SK-N-MC (cell line): ENCODE results near the gene SORBS2.

Experiments
- DNase-seq: peaks from one replicate; pipeline ENCODE4 v3.0.0-alpha.2; 2011; ENCODE audit warnings: low read depth, low spot score
- H3K27ac ChIP-seq: fragments of 200-600 bp; sonication (generic); 2 replicates; pipeline ENCODE4 v1.5.1; 2016; ENCODE audit warnings: mixed run types
- H3K36me3 ChIP-seq: fragments of 200-600 bp; sonication (generic); 2 replicates; pipeline ENCODE4 v1.6.1; 2017; ENCODE audit warnings: antibody characterized with exemption, low read length, mixed read lengths; ENCODE audit not compliant: insufficient read depth
- H3K4me3 ChIP-seq: fragments of 200-600 bp; sonication (generic); 2 replicates; pipeline ENCODE4 v1.5.1; 2016
- H3K9ac ChIP-seq: fragments of 200-600 bp; sonication (generic); 2 replicates; pipeline ENCODE4 v1.8.0; 2017; ENCODE audit warnings: mixed run types, mixed read lengths; ENCODE audit not compliant: insufficient read length
- H3K9me3 ChIP-seq: fragments of 200-600 bp; sonication (generic); 2 replicates; pipeline ENCODE4 v1.6.1; 2017; ENCODE audit warnings: low read depth, mild to moderate bottlenecking, antibody characterized with exemption, low read length, moderate library complexity, mixed read lengths
- EZH2 ChIP-seq: fragments of 200-600 bp; sonication (generic); IDR thresholded peaks from one replicate; pipeline ENCODE4 v1.6.1; 2017; ENCODE audit warnings: antibody characterized with exemption
- FOXP2 ChIP-seq: optimal IDR thresholded peaks from 2 replicates; pipeline ENCODE3; 2011; ENCODE audit warnings: mild to moderate bottlenecking, moderate library complexity; ENCODE audit not compliant: insufficient read depth; ENCODE audit errors: extremely low read length, control extremely low read depth
- POLR2AphosphoS5 ChIP-seq: IDR thresholded peaks from 2 replicates; pipeline ENCODE4 v1.6.1; 2012; ENCODE audit warnings: mild to moderate bottlenecking, low read depth, low read length, borderline replicate concordance

SORBS2 gene

GRCh38 chr4:185813133-185813532 lies 1.1 kb upstream of the SORBS2 start:
- DNase-seq = no peak
- no peak overlapping the region for H3K4me3 ChIP-seq
- no peaks in the 10 kb centered on the region for H3K9me3 ChIP-seq
- no peak for TF ChIP-seq POLR2AphosphoS5
- no peak for TF ChIP-seq EZH2
- TF ChIP-seq FOXP2 = no peak
- H3K9ac ChIP-seq = no peak overlapping the region
- no peak overlapping the region for H3K27ac ChIP-seq
- H3K36me3 ChIP-seq = no peaks in the 10 kb centered on the region

GRCh38 chr4:185810746-185811508 lies 1.1 kb downstream of the SORBS2 start:
- no peak overlapping the region for H3K9ac ChIP-seq
- no peak for DNase-seq
- H3K4me3 ChIP-seq = no peak overlapping the region

GRCh38 chr4:185809533-185810071 lies 2.4 kb downstream of the SORBS2 start:
- Histone ChIP-seq H3K9me3 (no peaks in the 10 kb centered on the region), H3K9ac (no peak overlapping the region), H3K4me3 (no peak overlapping the region), H3K27ac (no peak overlapping the region), H3K36me3 (no peaks in the 10 kb centered on the region)
- TF ChIP-seq FOXP2 = no peak
- no peak for TF ChIP-seq POLR2AphosphoS5
- DNase-seq = no peak

More at GRCh38 chr4:185810746-185811508, 1.1 kb downstream of the SORBS2 start:
- Histone ChIP-seq H3K9me3 (no peaks in the 10 kb centered on the region), H3K36me3 (no peaks in the 10 kb centered on the region), H3K27ac (no peak overlapping the region)
- TF ChIP-seq EZH2 = no peak
- no peak for TF ChIP-seq POLR2AphosphoS5
- TF ChIP-seq FOXP2 = no peak

GRCh38 chr4:185809121-185809520 lies 2.9 kb downstream of the SORBS2 start:
- no peaks in the 10 kb centered on the region for H3K9me3 ChIP-seq

GRCh38 chr4:185805979-185806378 lies 6.0 kb downstream of the SORBS2 start:
- Histone ChIP-seq H3K27ac (no peak overlapping the region), H3K9me3 (no peaks in the 10 kb centered on the region), H3K36me3 (no peaks in the 10 kb centered on the region), H3K4me3 (no peak overlapping the region), H3K9ac (no peak overlapping the region)
- no peak for DNase-seq
- no peak for TF ChIP-seq POLR2AphosphoS5

More at GRCh38 chr4:185809121-185809520, 2.9 kb downstream of the SORBS2 start:
- no peaks in the 10 kb centered on the region for H3K36me3 ChIP-seq
- no peak for DNase-seq
- no peak for TF ChIP-seq FOXP2
- no peak for TF ChIP-seq EZH2
- no peak for TF ChIP-seq POLR2AphosphoS5
- no peak overlapping the region for H3K27ac ChIP-seq
- H3K9ac ChIP-seq = no peak overlapping the region
- no peak overlapping the region for H3K4me3 ChIP-seq

- no peak for DNase-seq
- Histone ChIP-seq H3K9ac (no peak overlapping the region), H3K36me3 (no peaks in the 10 kb centered on the region), H3K27ac (no peak overlapping the region), H3K9me3 (no peaks in the 10 kb centered on the region), H3K4me3 (no peak overlapping the region)
- TF ChIP-seq FOXP2 (no peak), POLR2AphosphoS5 (no peak), EZH2 (no peak)
Observed at GRCh38 chr4:185805262-185805802, 6.7 kb downstream of the SORBS2 start.

GRCh38 chr4:185803022-185803421 lies 9.0 kb downstream of the SORBS2 start:
- no peak for TF ChIP-seq POLR2AphosphoS5
- TF ChIP-seq EZH2 = no peak
- TF ChIP-seq FOXP2 = no peak
- Histone ChIP-seq H3K36me3 (no peaks in the 10 kb centered on the region), H3K9ac (no peak overlapping the region), H3K27ac (no peak overlapping the region), H3K4me3 (no peak overlapping the region), H3K9me3 (no peaks in the 10 kb centered on the region)
- DNase-seq = no peak

GRCh38 chr4:185801471-185801870 lies 10.5 kb downstream of the SORBS2 start:
- Histone ChIP-seq H3K4me3 (no peak overlapping the region), H3K9me3 (no peaks in the 10 kb centered on the region), H3K27ac (no peak overlapping the region), H3K9ac (no peak overlapping the region), H3K36me3 (no peaks in the 10 kb centered on the region)
- no peak for TF ChIP-seq POLR2AphosphoS5
- TF ChIP-seq EZH2 = no peak
- TF ChIP-seq FOXP2 = no peak
- no peak for DNase-seq

GRCh38 chr4:185800266-185800945 lies 11.6 kb downstream of the SORBS2 start:
- no peak overlapping the region for H3K9ac ChIP-seq
- no peaks in the 10 kb centered on the region for H3K36me3 ChIP-seq
- H3K27ac ChIP-seq = no peak overlapping the region
- TF ChIP-seq POLR2AphosphoS5 (no peak), EZH2 (no peak), FOXP2 (no peak)
- H3K4me3 ChIP-seq = no peak overlapping the region
- no peak for DNase-seq
- no peaks in the 10 kb centered on the region for H3K9me3 ChIP-seq
